Liver (tissue), 9 donors: ENCODE data around the gene PRPF40B. TPM values are rescaled to one million over a fixed set of nuclear protein-coding genes. Genes with fewer than 3 reads are reported as not detected.

Experiments used
- DNase-seq: peaks from one replicate; pipeline ENCODE4 v3.0.0-alpha.2; 2017; ENCODE audit warnings: low spot score
- H3K27ac ChIP-seq, 2 donors: one replicate each; pipeline ENCODE4 v1.7.0; 2013; ENCODE audit warnings: inconsistent platforms in 2 of 2, low read length in 2 of 2, control low read depth in 1 of 2, low read depth in 1 of 2, mild to moderate bottlenecking in 1 of 2
- H3K27me3 ChIP-seq, 4 donors: one replicate each; pipeline versions ENCODE4 v1.6.1 to v1.7.0; 2013; ENCODE audit warnings: low read length in 3 of 4, inconsistent platforms in 1 of 4, mild to moderate bottlenecking in 1 of 4, moderate library complexity in 1 of 4; ENCODE audit not compliant: control insufficient read depth in 4 of 4, insufficient read depth in 4 of 4
- H3K36me3 ChIP-seq, 4 donors: one replicate each; pipeline versions ENCODE4 v1.6.1 to v1.7.0; 2013; ENCODE audit warnings: low read length in 3 of 4, mild to moderate bottlenecking in 3 of 4, low read depth in 1 of 4, moderate library complexity in 1 of 4; ENCODE audit not compliant: control insufficient read depth in 4 of 4, insufficient read depth in 3 of 4
- H3K4me1 ChIP-seq, 4 donors: one replicate each; pipeline versions ENCODE4 v1.6.1 to v1.7.0; 2013; ENCODE audit warnings: low read length in 3 of 4, mild to moderate bottlenecking in 3 of 4, moderate library complexity in 1 of 4; ENCODE audit not compliant: control insufficient read depth in 4 of 4, insufficient read depth in 4 of 4
- H3K4me3 ChIP-seq, 3 donors: one replicate each; pipeline versions ENCODE4 v1.6.1 to v1.7.0; 2013; ENCODE audit warnings: low read length in 3 of 3, control low read depth in 1 of 3, low read depth in 1 of 3, mild to moderate bottlenecking in 1 of 3
- H3K9ac ChIP-seq, 2 donors: one replicate each; pipeline ENCODE4 v1.7.0; 2013; ENCODE audit warnings: low read length in 2 of 2, mild to moderate bottlenecking in 2 of 2, moderate library complexity in 2 of 2, control low read depth in 1 of 2, low read depth in 1 of 2
- H3K9me3 ChIP-seq, 4 donors: one replicate each; pipeline versions ENCODE4 v1.6.1 to v1.7.0; 2013; ENCODE audit warnings: low read length in 3 of 4; ENCODE audit not compliant: control insufficient read depth in 4 of 4
- EGR1 ChIP-seq, 2 donors: IDR thresholded peaks; 2 replicates each; pipeline ENCODE4 v1.6.1; 2016 to 2018; ENCODE audit warnings: antibody characterized with exemption in 2 of 2, low read depth in 2 of 2
- FOXA1 ChIP-seq: IDR thresholded peaks from 2 replicates; pipeline ENCODE4 v1.6.1; 2016; ENCODE audit warnings: antibody characterized with exemption
- FOXA2 ChIP-seq: IDR thresholded peaks from 2 replicates; pipeline ENCODE4 v1.6.1; 2016; ENCODE audit warnings: antibody characterized with exemption
- GABPA ChIP-seq, 2 donors: IDR thresholded peaks in 1 of 2; conservative IDR thresholded peaks in 1 of 2; 2 replicates each; pipeline ENCODE4 v1.6.1; 2016; ENCODE audit warnings: antibody characterized with exemption in 2 of 2, mild to moderate bottlenecking in 1 of 2, moderate library complexity in 1 of 2
- HNF4A ChIP-seq, 2 donors: conservative IDR thresholded peaks; 2 replicates each; pipeline ENCODE4 v1.6.1; 2016; ENCODE audit warnings: antibody characterized with exemption in 2 of 2, mild to moderate bottlenecking in 2 of 2
- HNF4G ChIP-seq: IDR thresholded peaks from 2 replicates; pipeline ENCODE4 v1.6.1; 2016; ENCODE audit warnings: antibody characterized with exemption
- JUND ChIP-seq, 2 donors: IDR thresholded peaks; 2 replicates each; pipeline ENCODE4 v1.6.1; 2016; ENCODE audit warnings: antibody characterized with exemption in 2 of 2
- RAD21 ChIP-seq, 2 donors: IDR thresholded peaks; 2 replicates each; pipeline ENCODE4 v1.6.1; 2016; ENCODE audit warnings: antibody characterized with exemption in 2 of 2, mild to moderate bottlenecking in 2 of 2
- RXRA ChIP-seq, 2 donors: IDR thresholded peaks; 2 replicates each; pipeline ENCODE4 v1.6.1; 2017 to 2018; ENCODE audit warnings: antibody characterized with exemption in 2 of 2, mild to moderate bottlenecking in 1 of 2
- SP1 ChIP-seq: IDR thresholded peaks from 2 replicates; pipeline ENCODE4 v1.6.1; 2018; ENCODE audit warnings: antibody characterized with exemption, mild to moderate bottlenecking
- TAF1 ChIP-seq: conservative IDR thresholded peaks from 2 replicates; pipeline ENCODE4 v1.6.1; 2016; ENCODE audit warnings: antibody characterized with exemption, mild to moderate bottlenecking
- YY1 ChIP-seq: IDR thresholded peaks from 2 replicates; pipeline ENCODE4 v1.6.1; 2016; ENCODE audit warnings: antibody characterized with exemption, mild to moderate bottlenecking
- WGBS: extraction: QIAGEN DNeasy Blood & Tissue Kit; methylation state at CpG from one replicate; pipeline ENCODE4 v1.1.7; 2013; 5-methylcytosine and 5-hydroxymethylcytosine counted together
- polyA plus RNA-seq, 2 donors: library from polyadenylated mRNA; stranded (reverse) in 1 of 2; unstranded in 1 of 2; fragments of 200-250 nt in 1 of 2; fragments of >200 nt in 1 of 2; fragmentation: Nextera tagmentation in 1 of 2; extraction: Ambion mirVana in 1 of 2; gene quantifications; one replicate each; pipeline versions ENCODE4 v1.2.1 to v1.2.3, GENCODE V29; 2013 to 2015
- total RNA-seq, 2 donors: library from RNA; depleted of rRNA; stranded (reverse); fragments of >200 nt; gene quantifications; one replicate each; pipeline ENCODE4 v1.2.3, GENCODE V29; 2014
- TF ChIP-seq, protein P1 (sequence below): IDR thresholded peaks from 2 replicates; pipeline ENCODE4 v1.6.1; 2016; ENCODE audit warnings: antibody characterized with exemption, mild to moderate bottlenecking
- TF ChIP-seq, protein P2 (sequence below): IDR thresholded peaks from 2 replicates; pipeline ENCODE4 v1.6.1; 2016; ENCODE audit warnings: antibody characterized with exemption
- TF ChIP-seq, protein P3 (sequence below): IDR thresholded peaks from 2 replicates; pipeline ENCODE4 v1.6.1; 2016; ENCODE audit warnings: antibody characterized with exemption
- donor health status: healthy.
- donor health status: healthy.
- donor health status: healthy.
- donor health status: healthy.
- donor health status: healthy.

PRPF40B gene
- total and polyA plus RNA-seq, 4 donors: 2.4 to 4.8 (median 3.9) TPM

DNA sequence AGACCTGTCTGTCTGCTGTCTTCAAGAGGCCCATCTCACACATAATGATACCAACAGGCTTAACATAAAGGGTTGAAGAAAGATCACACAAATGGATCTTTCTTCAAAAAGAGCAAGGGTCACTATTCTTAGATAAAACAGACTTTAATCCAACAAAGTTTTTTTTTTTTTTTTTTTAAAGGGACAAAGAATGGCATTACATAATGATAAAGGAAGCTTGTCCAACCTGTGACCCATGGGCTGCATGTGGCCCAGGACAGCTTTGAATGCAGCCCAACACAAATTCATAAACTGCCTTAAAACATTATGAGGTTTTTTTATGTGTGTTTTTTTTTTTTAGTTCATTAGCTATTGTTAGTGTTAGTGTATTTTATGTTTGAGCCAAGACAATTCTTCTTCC is 11.2 kb upstream of the PRPF40B start:
- Histone ChIP-seq H3K27ac (no peak overlapping the region), H3K9me3 (no peaks in the 10 kb centered on the region), H3K9ac (no peak overlapping the region), H3K4me3 (no peak overlapping the region), H3K36me3 (no peaks in the 10 kb centered on the region), H3K27me3 (no peaks in the 10 kb centered on the region), H3K4me1 (peaks cover 0 to 5% (median 2%) of the 10 kb centered on the region in 4 donors)
- DNase-seq: no peak
- no peak for TF ChIP-seq RAD21 (IDR thresholded peaks at IDR 0.05)
- TF ChIP-seq HNF4A (conservative IDR thresholded peaks at IDR 0.05): peak; percentile 28 to 35
- TF ChIP-seq EGR1 (IDR thresholded peaks at IDR 0.05; ENCODE audit: low read depth in 2 of 2): no peak
- TF ChIP-seq JUND (IDR thresholded peaks at IDR 0.05): no peak

DNA sequence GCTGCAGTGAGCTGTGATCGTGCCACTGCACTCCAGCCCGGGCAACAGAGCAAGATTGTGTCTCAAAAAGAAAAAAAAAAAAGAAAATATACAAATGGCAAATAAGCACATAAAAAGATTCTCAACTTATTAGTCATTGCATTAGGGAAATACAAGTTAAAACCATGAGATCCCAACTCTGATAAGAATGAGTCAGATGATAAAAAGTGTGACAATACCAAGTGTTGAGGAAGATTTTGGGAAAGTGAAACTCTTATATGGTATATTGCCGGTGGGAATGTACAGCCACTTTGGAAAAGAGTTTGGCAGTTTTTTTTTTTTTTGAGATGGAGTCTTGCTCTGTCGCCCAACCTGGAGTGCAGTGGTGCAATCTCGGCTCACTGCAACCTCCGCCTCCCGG is 7.6 kb upstream of the PRPF40B start:
- 98% methylated on average over 7 of the region's 7 CpGs for WGBS

DNA sequence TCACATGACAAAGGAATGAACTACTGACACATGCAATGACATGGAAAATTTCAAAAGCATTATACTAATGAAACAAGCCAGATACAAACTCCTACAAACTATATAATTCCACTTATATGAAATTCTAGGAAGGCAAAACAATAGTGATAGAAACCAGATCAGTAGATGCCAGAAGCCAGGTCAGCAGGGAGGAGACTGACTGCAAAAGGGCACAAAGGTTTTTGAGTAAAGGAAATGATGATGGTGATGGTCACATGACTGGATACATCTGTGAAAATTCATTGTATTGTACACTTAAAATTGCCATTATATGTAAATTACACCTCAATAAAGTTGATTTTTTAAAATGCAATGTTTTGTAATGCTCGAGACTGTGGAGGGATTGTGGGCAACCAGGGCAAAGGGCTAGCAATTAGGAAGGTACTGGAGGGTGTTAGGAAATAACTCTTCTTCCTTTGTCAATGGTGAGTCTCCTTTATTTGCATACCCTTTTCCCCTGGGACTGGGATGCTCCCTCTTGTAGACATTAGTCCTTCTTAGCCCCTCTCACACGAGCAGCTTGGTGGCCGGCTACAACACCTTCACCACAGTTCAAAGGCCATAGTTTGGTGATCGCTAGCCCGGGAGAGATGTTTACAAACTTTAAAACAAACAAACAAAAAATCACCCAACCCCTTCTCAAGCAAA is 6.7 kb upstream of the PRPF40B start:
- no peak overlapping the region for H3K9ac ChIP-seq
- WGBS: 39% methylated on average over 5 of the region's 5 CpGs
- no peak for DNase-seq
- no peak overlapping the region for H3K27ac ChIP-seq
- no peaks in the 10 kb centered on the region for H3K27me3 ChIP-seq
- no peaks in the 10 kb centered on the region for H3K36me3 ChIP-seq
- no peak overlapping the region for H3K4me3 ChIP-seq
- peaks cover 0 to 7% (median 3%) of the 10 kb centered on the region in 4 donors for H3K4me1 ChIP-seq
- no peaks in the 10 kb centered on the region for H3K9me3 ChIP-seq
- TF ChIP-seq JUND (IDR thresholded peaks at IDR 0.05) (no peak), EGR1 (IDR thresholded peaks at IDR 0.05; ENCODE audit: low read depth in 2 of 2) (no peak), SP1 (no peak), TAF1 (no peak), RXRA (IDR thresholded peaks at IDR 0.05) (no peak), HNF4A (conservative IDR thresholded peaks at IDR 0.05) (no peak), YY1 (no peak), FOXA1 (no peak), GABPA (IDR thresholded peaks at IDR 0.05 in 1 of 2, conservative IDR thresholded peaks at IDR 0.05 in 1 of 2) (no peak), RAD21 (IDR thresholded peaks at IDR 0.05) (no peak), HNF4G (no peak), FOXA2 (no peak)
- TF ChIP-seq, protein P1, sequence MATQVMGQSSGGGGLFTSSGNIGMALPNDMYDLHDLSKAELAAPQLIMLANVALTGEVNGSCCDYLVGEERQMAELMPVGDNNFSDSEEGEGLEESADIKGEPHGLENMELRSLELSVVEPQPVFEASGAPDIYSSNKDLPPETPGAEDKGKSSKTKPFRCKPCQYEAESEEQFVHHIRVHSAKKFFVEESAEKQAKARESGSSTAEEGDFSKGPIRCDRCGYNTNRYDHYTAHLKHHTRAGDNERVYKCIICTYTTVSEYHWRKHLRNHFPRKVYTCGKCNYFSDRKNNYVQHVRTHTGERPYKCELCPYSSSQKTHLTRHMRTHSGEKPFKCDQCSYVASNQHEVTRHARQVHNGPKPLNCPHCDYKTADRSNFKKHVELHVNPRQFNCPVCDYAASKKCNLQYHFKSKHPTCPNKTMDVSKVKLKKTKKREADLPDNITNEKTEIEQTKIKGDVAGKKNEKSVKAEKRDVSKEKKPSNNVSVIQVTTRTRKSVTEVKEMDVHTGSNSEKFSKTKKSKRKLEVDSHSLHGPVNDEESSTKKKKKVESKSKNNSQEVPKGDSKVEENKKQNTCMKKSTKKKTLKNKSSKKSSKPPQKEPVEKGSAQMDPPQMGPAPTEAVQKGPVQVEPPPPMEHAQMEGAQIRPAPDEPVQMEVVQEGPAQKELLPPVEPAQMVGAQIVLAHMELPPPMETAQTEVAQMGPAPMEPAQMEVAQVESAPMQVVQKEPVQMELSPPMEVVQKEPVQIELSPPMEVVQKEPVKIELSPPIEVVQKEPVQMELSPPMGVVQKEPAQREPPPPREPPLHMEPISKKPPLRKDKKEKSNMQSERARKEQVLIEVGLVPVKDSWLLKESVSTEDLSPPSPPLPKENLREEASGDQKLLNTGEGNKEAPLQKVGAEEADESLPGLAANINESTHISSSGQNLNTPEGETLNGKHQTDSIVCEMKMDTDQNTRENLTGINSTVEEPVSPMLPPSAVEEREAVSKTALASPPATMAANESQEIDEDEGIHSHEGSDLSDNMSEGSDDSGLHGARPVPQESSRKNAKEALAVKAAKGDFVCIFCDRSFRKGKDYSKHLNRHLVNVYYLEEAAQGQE: no peak
- TF ChIP-seq, protein P2, sequence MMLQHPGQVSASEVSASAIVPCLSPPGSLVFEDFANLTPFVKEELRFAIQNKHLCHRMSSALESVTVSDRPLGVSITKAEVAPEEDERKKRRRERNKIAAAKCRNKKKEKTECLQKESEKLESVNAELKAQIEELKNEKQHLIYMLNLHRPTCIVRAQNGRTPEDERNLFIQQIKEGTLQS: no peak
- TF ChIP-seq, protein P3, sequence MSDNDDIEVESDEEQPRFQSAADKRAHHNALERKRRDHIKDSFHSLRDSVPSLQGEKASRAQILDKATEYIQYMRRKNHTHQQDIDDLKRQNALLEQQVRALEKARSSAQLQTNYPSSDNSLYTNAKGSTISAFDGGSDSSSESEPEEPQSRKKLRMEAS: no peak

More for the DNA sequence above, 7.6 kb upstream of the PRPF40B start:
- no peak overlapping the region for H3K9ac ChIP-seq
- no peak for TF ChIP-seq HNF4G
- TF ChIP-seq, protein P1: no peak
- no peak for TF ChIP-seq RXRA (IDR thresholded peaks at IDR 0.05)
- TF ChIP-seq SP1: no peak
- no peak for TF ChIP-seq TAF1
- TF ChIP-seq FOXA1: no peak
- TF ChIP-seq HNF4A (conservative IDR thresholded peaks at IDR 0.05): no peak
- H3K4me3 ChIP-seq: no peak overlapping the region
- DNase-seq: no peak
- H3K27me3 ChIP-seq: no peaks in the 10 kb centered on the region
- H3K4me1 ChIP-seq: peaks cover 0 to 5% (median 2%) of the 10 kb centered on the region in 4 donors
- H3K9me3 ChIP-seq: no peaks in the 10 kb centered on the region
- H3K36me3 ChIP-seq: no peaks in the 10 kb centered on the region
- H3K27ac ChIP-seq: no peak overlapping the region
